ENCODE data around the gene OR52B4.
A peak's percentile ranks its signal among the peaks of the same experiment; 100 is the strongest.
"Not testable (repeated sequence)": the region's sequence is repeated elsewhere in the genome, so short reads cannot be mapped to it uniquely, and the experiment has no call there.

Gene OR52B4

GRCh38 chr11:4368286-4368685 is at the start of gene OR52B4:
Gene OR52B4, minus strand, starts transcription at chr11:4368386. Its CDS starts 91 bp downstream, at chr11:4368295.
- DNase-seq = no peak

GRCh38 chr11:4416816-4417215 is 48.6 kb upstream of the OR52B4 start:
- no peak for DNase-seq

DNA sequence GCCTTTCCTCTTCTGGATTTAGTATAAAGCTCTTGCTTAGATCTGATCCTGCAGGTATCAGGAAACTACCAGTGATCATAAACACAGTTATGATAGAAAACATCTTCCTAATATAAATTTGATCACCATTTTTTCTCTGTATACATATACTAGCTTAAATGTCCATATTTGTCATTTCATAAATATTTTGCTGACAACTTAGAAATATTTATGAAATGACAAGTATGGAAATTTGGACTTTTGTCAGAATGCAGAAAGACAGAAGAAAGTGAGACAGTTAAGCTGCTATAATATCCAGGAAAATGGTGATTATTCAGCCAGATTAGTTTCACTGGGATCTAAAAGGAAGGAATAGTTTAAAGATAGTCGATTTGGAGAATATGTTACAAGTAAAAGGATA is 48.1 kb upstream of the OR52B4 start:
- no peak for DNase-seq

DNA sequence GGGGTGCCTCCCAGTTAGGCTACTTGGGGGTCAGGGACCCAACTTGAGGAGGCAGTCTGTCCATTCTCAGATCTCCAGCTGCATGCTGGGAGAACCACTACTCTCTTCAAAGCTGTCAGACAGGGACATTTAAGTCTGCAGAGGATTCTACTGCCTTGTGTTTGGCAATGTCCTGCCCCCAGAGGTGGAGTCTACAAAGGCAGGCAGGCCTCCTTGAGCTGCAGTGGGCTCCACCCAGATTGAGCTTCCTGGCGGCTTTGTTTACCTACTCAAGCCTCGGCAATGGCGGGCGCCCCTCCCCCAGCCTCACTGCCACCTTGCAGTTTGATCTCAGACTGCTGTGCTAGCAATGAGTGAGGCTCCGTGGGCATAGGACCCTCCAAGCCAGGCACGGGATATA is 38.0 kb upstream of the OR52B4 start:
- not testable (repeated sequence) for DNase-seq

DNA sequence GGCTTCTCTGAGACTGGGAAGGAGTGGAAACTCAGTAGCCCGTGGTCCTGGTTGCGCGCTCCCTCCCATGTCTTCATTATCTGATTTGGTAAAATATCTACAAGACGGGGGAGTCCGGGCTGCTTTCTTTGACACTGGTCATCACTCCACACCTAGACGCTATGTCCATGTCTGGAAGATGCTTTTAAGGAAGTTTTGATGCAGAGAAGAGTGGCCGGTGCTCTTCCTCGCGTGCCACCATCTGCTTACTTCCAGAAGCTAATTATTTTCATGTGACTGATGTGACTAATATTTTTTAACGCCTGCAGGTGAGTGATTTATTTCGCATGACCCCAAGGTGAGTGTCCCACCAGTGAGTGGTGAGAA is 25.7 kb upstream of the OR52B4 start:
- no peak for DNase-seq

DNA sequence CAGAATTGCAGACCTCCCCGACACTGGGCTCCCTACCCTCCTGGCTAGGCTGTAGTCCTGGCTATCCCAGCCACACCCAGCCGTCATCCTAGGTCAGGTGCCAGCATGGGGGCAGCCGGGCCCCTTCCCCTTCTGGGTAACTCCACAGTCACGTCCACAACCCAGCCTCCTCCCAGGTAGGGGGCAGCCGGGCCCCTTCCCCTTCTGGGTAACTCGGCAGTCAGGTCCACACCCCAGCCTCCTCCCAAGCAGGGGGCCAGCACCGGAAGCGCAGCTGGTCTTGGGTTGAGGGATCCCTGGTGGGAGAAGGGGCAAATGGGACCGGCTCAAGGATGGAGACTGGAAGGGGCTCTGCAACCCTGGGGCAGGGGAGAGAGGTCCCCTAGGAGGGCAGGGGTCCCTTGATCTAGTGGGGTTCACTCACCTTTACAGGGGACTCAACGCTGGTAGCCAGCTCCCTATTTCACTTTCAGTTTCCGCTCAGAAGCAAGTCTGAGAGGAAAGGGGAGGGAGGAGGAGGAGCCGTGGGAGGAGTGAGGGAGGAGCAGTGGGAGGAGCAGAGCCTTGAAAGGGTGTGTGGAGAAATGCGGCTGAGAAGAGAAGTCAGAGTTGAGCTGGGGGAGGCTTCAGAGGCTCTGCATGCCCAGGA is 25.1 kb upstream of the OR52B4 start, which contains the start of gene TRIM21:
Gene TRIM21 (minus strand): TSS at position 494 of the 649 bp plus-strand sequence. CDS start 3,293 bp downstream, outside the sequence.
- peak; percentile 89 for DNase-seq

DNA sequence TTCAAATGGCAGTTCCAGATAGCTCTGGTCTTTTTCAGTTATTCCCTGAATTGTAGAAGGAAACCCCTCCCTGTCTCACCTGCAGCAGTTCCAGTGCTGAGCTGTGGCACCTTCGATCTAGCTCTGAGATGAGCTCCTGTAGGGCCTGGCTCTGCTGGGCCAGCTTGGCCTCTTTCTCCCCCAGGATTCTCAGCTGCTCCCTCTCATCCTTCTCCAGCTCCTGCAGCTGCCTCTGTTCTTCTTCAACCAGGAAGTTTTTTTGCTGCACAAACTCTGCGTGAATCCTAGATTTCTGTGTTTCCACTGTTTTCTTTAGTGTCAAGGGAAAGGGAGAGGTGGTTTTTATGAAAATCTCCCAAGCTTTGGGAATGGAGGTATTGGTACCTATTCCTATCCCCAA is 20.0 kb upstream of the OR52B4 start:
- no peak for DNase-seq

DNA sequence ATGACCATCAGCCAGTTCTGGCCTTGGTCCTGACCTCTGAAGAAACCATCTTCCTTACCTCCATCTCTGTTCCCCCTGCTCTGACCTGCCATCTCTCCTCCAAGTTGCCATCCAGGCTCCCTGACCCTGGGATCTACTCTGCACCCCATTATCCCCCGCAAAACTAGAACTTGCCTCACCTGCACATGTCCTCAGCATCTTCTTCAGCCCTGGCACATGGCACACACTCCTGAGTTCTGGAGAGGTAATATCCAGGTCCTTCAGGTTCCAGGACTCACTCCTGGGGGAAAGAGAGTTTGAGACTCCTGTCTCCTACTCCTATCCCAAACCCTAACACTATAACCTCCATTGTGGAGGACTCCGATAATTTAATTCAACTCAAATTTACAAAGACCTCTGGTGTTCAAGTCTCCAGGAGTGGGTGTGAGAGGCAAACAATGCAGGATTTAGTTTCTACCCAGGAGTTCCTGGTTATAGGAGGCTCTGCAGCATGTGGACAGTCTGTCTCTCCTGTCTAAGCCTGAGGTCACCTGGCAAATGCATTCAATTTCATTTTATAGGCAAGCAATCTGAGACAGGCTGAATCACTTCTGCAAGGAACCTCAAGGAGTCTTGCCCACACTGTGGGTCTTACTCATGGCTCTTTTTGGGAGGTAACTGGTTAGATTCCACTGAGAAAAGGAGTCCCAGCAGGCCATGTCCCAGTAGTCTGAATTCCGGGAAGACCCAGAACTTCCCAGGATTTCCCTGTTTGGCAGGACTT is 18.0 kb upstream of the OR52B4 start:
- no peak for DNase-seq

GRCh38 chr11:4381901-4382300 is 13.7 kb upstream of the OR52B4 start:
- no peak for DNase-seq

GRCh38 chr11:4375431-4376140 is 7.4 kb upstream of the OR52B4 start:
- DNase-seq = no peak

DNA sequence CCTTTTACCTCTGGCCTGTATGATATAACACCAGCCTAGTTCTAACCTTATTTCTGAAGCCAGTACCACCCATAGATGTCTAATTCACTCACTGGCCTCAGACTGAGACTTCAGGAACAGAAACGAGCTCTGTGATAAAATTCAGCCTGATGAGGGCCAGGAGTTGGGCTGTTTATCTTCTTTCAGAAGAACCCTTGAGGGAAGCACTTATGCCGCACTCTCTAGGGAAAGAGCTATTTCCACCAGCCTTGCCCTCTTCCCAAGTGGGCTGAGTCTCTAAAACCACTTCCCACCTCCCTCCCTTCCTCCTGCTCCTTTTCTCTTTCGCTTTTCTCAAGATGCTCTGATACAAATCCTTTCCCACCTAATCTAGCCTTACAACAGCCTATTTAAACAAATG is 2.0 kb upstream of the OR52B4 start:
- no peak for DNase-seq

- DNase-seq = not testable (repeated sequence)
Measured at GRCh38 chr11:4348142-4348541, 20.0 kb downstream of the OR52B4 start.

DNA sequence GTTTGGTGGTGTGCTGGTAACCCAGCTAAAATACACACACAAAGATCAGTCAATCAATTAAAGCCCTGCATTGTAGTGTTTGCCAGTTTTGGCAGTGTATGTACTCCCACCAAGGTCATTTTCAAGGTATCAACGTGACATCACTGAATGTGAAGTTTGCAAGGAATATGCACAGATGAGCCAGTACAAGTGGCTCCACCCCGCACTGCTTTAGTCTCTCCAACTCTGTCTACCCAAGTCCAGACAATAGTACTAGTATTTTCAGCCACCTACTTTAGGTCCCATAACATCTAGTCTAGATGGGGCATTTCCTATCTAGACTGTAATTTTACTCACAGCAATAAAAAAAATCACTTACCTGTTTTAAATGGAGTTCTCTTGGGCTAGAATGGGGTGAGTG is 22.8 kb downstream of the OR52B4 start:
- not testable (repeated sequence) for DNase-seq

DNA sequence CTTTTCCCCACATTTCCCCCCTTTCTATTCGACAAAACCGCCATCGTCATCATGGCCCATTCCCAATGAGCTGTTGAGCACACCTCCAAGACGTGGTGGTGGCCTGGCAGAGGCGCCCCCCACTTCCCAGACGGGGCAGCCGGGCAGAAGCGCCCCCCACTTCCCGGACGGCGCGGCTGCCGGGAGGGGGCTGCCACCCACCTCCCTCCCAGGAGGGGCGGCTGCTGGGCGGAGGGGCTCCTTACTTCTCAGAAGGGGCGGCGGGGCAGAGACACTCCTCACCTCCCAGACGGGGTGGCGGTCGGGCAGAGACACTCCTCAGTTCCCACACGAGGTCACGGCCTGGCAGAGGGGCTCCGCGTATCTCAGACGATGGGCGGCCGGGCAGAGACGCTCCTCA is 33.8 kb downstream of the OR52B4 start:
- not testable (repeated sequence) for DNase-seq
